SK-N-SH treated with all-trans-retinoic acid at 6 μM for 48 hours (cell line): ENCODE results near the gene POLD2.

ENCODE experiments used
- ATAC-seq: fragments of 200-7000 bp; cut with Tn5 transposase; 3 replicates; pipeline ENCODE4 v1.9.1; 2020; ENCODE audit warnings: mild to moderate bottlenecking, moderate library complexity
- ARNTL ChIP-seq: fragments of 450-650 bp; formaldehyde crosslinking; IDR thresholded peaks from 2 replicates; pipeline ENCODE4 v1.5.0; 2020; ENCODE audit warnings: low read depth, mild to moderate bottlenecking, moderate library complexity, borderline replicate concordance
- BACH2 ChIP-seq: fragments of 250-450 bp; sonication (Bioruptor Pico); IDR thresholded peaks from 2 replicates; pipeline ENCODE4 v1.9.0; 2021; ENCODE audit warnings: mild to moderate bottlenecking, borderline replicate concordance
- CSDC2 ChIP-seq: fragments of 250-450 bp; sonication (Bioruptor Pico); IDR thresholded peaks from 2 replicates; pipeline ENCODE4 v1.5.0; 2020; ENCODE audit warnings: mild to moderate bottlenecking, moderate library complexity
- ESRRG ChIP-seq: fragments of 250-450 bp; sonication (Bioruptor Pico); IDR thresholded peaks from 2 replicates; pipeline ENCODE4 v1.6.1; 2021; ENCODE audit warnings: mild to moderate bottlenecking
- ISL1 ChIP-seq: fragments of 250-450 bp; sonication (Bioruptor Pico); IDR thresholded peaks from 2 replicates; pipeline ENCODE4 v2.1.2; 2022; ENCODE audit warnings: mild to moderate bottlenecking, moderate library complexity
- OSR1 ChIP-seq: fragments of 250-450 bp; sonication (Bioruptor Pico); IDR thresholded peaks from 2 replicates; pipeline ENCODE4 v1.8.0; 2022; ENCODE audit warnings: moderate library complexity, mild to moderate bottlenecking, inconsistent platforms
- PPARA ChIP-seq: fragments of 250-450 bp; sonication (Bioruptor Pico); IDR thresholded peaks from 2 replicates; pipeline ENCODE4 v1.5.0; 2020; ENCODE audit warnings: mild to moderate bottlenecking, borderline replicate concordance
- RARB ChIP-seq: fragments of 250-450 bp; sonication (Bioruptor Pico); IDR thresholded peaks from 2 replicates; pipeline ENCODE4 v1.8.0; 2021; ENCODE audit warnings: mild to moderate bottlenecking, moderate library complexity
- SNAI2 ChIP-seq: fragments of 250-450 bp; sonication (Bioruptor Pico); IDR thresholded peaks from 2 replicates; pipeline ENCODE4 v1.5.0; 2020; ENCODE audit warnings: mild to moderate bottlenecking, moderate library complexity
- TCF4 ChIP-seq: fragments of 250-450 bp; sonication (Bioruptor Pico); IDR thresholded peaks from 2 replicates; pipeline ENCODE4 v1.8.0; 2021; ENCODE audit warnings: mild to moderate bottlenecking, moderate library complexity, borderline replicate concordance
- TOX ChIP-seq: fragments of 250-450 bp; sonication (Bioruptor Pico); IDR thresholded peaks from 2 replicates; pipeline ENCODE4 v1.8.0; 2021; ENCODE audit warnings: mild to moderate bottlenecking, moderate library complexity, borderline replicate concordance
- ZC3H10 ChIP-seq: fragments of 250-450 bp; sonication (Bioruptor Pico); IDR thresholded peaks from 2 replicates; pipeline ENCODE4 v1.5.1; 2021; ENCODE audit warnings: mild to moderate bottlenecking, moderate library complexity
- ZFP3 ChIP-seq: fragments of 250-450 bp; sonication (Bioruptor Pico); IDR thresholded peaks from 2 replicates; pipeline ENCODE4 v1.5.0; 2020; ENCODE audit warnings: mild to moderate bottlenecking, moderate library complexity
- ZFP30 ChIP-seq: fragments of 450-650 bp; formaldehyde crosslinking; IDR thresholded peaks from 2 replicates; pipeline ENCODE4 v1.5.0; 2022; ENCODE audit warnings: mild to moderate bottlenecking, moderate library complexity
- ZNF565 ChIP-seq: fragments of 450-650 bp; formaldehyde crosslinking; conservative IDR thresholded peaks from 2 replicates; pipeline ENCODE4 v1.5.0; 2020; ENCODE audit warnings: low read depth, mild to moderate bottlenecking, moderate library complexity
- ZNF8 ChIP-seq: fragments of 450-650 bp; formaldehyde crosslinking; IDR thresholded peaks from 2 replicates; pipeline ENCODE4 v1.5.0; 2020; ENCODE audit warnings: mild to moderate bottlenecking, moderate library complexity
- TF ChIP-seq, protein P1 (sequence below): fragments of 250-450 bp; sonication (Bioruptor Pico); IDR thresholded peaks from 2 replicates; pipeline ENCODE4 v1.8.0; 2020; ENCODE audit warnings: mild to moderate bottlenecking, moderate library complexity, borderline replicate concordance
- TF ChIP-seq, protein P2 (sequence below): fragments of 250-450 bp; sonication (Bioruptor Pico); IDR thresholded peaks from 2 replicates; pipeline ENCODE4 v1.8.0; 2021; ENCODE audit warnings: low read depth, mild to moderate bottlenecking, moderate library complexity, borderline replicate concordance
- TF ChIP-seq, protein P3 (sequence below): fragments of 250-450 bp; sonication (Bioruptor Pico); IDR thresholded peaks from 2 replicates; pipeline ENCODE4 v1.5.1; 2021; ENCODE audit warnings: mild to moderate bottlenecking, moderate library complexity
- TF ChIP-seq, protein P4 (sequence below): fragments of 250-450 bp; sonication (Bioruptor Pico); IDR thresholded peaks from 2 replicates; pipeline ENCODE4 v1.5.0; 2020; ENCODE audit warnings: mild to moderate bottlenecking, moderate library complexity

Gene POLD2

DNA sequence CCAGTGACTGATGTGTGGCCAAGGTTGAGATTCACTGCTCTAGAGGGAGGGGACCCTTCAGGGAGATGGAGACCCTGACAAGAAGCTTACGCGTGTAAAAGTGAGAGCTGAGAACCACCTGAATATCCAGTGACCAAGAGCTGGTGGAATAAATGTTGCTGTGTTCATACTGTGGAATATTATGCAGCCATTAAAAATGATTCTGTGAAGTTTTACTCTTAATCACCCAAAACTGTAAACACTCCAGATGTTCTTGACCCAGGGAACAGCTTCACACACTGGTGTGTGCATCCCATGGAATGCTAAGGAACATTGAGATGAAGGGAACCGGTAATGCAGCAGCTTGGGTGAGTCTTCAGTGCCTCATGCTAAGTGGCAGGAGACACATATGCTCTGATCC lies 36.7 kb downstream of the POLD2 start (continued):
- TF ChIP-seq, protein P1, sequence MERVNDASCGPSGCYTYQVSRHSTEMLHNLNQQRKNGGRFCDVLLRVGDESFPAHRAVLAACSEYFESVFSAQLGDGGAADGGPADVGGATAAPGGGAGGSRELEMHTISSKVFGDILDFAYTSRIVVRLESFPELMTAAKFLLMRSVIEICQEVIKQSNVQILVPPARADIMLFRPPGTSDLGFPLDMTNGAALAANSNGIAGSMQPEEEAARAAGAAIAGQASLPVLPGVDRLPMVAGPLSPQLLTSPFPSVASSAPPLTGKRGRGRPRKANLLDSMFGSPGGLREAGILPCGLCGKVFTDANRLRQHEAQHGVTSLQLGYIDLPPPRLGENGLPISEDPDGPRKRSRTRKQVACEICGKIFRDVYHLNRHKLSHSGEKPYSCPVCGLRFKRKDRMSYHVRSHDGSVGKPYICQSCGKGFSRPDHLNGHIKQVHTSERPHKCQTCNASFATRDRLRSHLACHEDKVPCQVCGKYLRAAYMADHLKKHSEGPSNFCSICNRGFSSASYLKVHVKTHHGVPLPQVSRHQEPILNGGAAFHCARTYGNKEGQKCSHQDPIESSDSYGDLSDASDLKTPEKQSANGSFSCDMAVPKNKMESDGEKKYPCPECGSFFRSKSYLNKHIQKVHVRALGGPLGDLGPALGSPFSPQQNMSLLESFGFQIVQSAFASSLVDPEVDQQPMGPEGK (CRISPR knock-in tag) = no peak

DNA sequence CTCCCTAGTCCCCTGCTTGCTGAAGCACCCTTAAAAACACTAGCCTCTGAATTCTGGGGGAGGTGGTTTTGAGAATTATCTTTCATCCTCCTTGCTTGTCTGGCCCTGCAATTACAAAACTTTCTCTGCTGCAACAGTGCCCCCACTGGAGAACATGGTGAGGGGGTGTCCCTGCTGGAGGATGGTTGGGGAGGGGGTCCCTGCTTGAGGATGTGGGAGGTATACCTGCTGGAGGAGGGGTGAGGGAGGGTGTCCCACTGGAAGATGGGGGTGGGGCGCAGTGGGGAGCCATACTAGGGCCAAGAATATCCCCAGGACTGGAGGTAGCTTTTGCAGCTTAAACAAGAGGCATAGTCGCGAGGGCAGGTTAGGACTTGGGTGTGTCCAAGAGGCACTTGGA lies 37.8 kb downstream of the POLD2 start:
- no peak for ATAC-seq
- TF ChIP-seq ZNF8 (CRISPR knock-in tag) (no peak), TOX (CRISPR knock-in tag) (no peak), PPARA (CRISPR knock-in tag) (no peak), ZFP30 (CRISPR knock-in tag) (no peak), ARNTL (CRISPR knock-in tag) (no peak), TCF4 (no peak), ESRRG (no peak), BACH2 (no peak)
- TF ChIP-seq, protein P2, sequence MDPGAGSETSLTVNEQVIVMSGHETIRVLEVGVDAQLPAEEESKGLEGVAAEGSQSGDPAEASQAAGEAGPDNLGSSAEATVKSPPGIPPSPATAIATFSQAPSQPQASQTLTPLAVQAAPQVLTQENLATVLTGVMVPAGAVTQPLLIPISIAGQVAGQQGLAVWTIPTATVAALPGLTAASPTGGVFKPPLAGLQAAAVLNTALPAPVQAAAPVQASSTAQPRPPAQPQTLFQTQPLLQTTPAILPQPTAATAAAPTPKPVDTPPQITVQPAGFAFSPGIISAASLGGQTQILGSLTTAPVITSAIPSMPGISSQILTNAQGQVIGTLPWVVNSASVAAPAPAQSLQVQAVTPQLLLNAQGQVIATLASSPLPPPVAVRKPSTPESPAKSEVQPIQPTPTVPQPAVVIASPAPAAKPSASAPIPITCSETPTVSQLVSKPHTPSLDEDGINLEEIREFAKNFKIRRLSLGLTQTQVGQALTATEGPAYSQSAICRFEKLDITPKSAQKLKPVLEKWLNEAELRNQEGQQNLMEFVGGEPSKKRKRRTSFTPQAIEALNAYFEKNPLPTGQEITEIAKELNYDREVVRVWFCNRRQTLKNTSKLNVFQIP (CRISPR knock-in tag) = no peak
- TF ChIP-seq, protein P3, sequence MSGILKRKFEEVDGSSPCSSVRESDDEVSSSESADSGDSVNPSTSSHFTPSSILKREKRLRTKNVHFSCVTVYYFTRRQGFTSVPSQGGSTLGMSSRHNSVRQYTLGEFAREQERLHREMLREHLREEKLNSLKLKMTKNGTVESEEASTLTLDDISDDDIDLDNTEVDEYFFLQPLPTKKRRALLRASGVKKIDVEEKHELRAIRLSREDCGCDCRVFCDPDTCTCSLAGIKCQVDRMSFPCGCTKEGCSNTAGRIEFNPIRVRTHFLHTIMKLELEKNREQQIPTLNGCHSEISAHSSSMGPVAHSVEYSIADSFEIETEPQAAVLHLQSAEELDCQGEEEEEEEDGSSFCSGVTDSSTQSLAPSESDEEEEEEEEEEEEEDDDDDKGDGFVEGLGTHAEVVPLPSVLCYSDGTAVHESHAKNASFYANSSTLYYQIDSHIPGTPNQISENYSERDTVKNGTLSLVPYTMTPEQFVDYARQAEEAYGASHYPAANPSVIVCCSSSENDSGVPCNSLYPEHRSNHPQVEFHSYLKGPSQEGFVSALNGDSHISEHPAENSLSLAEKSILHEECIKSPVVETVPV (CRISPR knock-in tag) = no peak
- TF ChIP-seq, all 23 proteins: peak for 0

DNA sequence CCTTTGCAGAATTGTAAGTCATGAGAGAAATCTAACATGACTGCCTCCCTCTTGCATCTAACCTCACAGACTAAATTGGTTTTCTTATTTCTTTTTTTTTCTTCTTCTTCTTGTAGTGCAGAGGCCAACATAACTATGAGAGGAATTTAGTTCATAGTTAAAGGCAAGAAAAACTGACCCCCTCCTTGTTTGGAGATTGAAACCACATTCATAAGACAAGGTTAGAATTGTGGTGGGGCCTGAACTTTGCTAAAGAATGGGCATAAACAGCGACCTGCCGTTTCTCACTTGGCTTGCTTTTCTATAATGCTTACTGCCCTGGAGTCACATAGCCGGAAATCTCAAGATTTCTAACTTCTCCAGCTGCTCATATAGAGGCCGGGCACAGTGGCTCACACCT lies 38.6 kb downstream of the POLD2 start:
- TF ChIP-seq ZFP3 (CRISPR knock-in tag) = no peak
- TF ChIP-seq OSR1 (CRISPR knock-in tag) = no peak
- TF ChIP-seq, protein P4, sequence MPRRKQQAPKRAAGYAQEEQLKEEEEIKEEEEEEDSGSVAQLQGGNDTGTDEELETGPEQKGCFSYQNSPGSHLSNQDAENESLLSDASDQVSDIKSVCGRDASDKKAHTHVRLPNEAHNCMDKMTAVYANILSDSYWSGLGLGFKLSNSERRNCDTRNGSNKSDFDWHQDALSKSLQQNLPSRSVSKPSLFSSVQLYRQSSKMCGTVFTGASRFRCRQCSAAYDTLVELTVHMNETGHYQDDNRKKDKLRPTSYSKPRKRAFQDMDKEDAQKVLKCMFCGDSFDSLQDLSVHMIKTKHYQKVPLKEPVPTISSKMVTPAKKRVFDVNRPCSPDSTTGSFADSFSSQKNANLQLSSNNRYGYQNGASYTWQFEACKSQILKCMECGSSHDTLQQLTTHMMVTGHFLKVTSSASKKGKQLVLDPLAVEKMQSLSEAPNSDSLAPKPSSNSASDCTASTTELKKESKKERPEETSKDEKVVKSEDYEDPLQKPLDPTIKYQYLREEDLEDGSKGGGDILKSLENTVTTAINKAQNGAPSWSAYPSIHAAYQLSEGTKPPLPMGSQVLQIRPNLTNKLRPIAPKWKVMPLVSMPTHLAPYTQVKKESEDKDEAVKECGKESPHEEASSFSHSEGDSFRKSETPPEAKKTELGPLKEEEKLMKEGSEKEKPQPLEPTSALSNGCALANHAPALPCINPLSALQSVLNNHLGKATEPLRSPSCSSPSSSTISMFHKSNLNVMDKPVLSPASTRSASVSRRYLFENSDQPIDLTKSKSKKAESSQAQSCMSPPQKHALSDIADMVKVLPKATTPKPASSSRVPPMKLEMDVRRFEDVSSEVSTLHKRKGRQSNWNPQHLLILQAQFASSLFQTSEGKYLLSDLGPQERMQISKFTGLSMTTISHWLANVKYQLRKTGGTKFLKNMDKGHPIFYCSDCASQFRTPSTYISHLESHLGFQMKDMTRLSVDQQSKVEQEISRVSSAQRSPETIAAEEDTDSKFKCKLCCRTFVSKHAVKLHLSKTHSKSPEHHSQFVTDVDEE (CRISPR knock-in tag) = no peak
- no peak for TF ChIP-seq ESRRG
- TF ChIP-seq ARNTL (CRISPR knock-in tag) = no peak
- no peak for TF ChIP-seq ZNF565 (CRISPR knock-in tag)
- no peak for TF ChIP-seq ISL1 (CRISPR knock-in tag)
- TF ChIP-seq, all 23 proteins: peak for 0
- ATAC-seq = no peak

DNA sequence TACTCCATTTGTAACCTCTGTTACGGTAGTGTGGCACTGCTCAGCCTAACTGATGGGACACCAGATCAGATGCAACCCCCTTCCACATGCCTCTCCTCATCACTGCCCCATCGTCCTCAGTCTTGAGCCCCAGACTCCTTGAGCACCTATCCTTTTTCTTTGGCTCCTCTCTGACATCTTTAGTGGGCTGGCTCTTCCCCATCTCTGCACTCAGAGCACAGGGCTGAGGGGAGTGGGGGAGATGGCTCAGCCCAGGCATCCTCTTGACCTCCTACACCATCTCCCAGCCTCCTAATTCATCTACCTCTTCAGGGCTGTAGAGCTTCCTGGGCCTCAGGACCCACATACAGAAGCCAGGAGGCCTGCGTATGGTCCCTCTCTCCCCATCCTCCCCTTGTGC lies 39.6 kb downstream of the POLD2 start:
- TF ChIP-seq, protein P2 (CRISPR knock-in tag) = no peak
- TF ChIP-seq RARB (CRISPR knock-in tag) (no peak), ZC3H10 (no peak), OSR1 (CRISPR knock-in tag) (no peak), TOX (CRISPR knock-in tag) (no peak), ZNF565 (CRISPR knock-in tag) (no peak), BACH2 (no peak), ZFP30 (CRISPR knock-in tag) (no peak), SNAI2 (CRISPR knock-in tag) (no peak), ARNTL (CRISPR knock-in tag) (no peak), CSDC2 (CRISPR knock-in tag) (no peak)
- TF ChIP-seq, protein P4 (CRISPR knock-in tag) = no peak
- TF ChIP-seq, protein P3 (CRISPR knock-in tag) = no peak
- no peak for ATAC-seq
